NCI-H128 (cell line): ENCODE measurements around the gene HCFC1R1.

Experiments used
- DNase-seq: peaks from one replicate; lab custom pipeline; 2025; ENCODE audit not compliant: unreplicated experiment; lab: John Stamatoyannopoulos, UW

HCFC1R1 gene

GRCh38 chr16:3035972-3036725 is 12.4 kb upstream of the HCFC1R1 start:
- DNase-seq: no peak

GRCh38 chr16:3035289-3035971 is 11.7 kb upstream of the HCFC1R1 start:
- DNase-seq: no peak

- no peak for DNase-seq
Observed at GRCh38 chr16:3032624-3033023, 8.9 kb upstream of the HCFC1R1 start.

DNA sequence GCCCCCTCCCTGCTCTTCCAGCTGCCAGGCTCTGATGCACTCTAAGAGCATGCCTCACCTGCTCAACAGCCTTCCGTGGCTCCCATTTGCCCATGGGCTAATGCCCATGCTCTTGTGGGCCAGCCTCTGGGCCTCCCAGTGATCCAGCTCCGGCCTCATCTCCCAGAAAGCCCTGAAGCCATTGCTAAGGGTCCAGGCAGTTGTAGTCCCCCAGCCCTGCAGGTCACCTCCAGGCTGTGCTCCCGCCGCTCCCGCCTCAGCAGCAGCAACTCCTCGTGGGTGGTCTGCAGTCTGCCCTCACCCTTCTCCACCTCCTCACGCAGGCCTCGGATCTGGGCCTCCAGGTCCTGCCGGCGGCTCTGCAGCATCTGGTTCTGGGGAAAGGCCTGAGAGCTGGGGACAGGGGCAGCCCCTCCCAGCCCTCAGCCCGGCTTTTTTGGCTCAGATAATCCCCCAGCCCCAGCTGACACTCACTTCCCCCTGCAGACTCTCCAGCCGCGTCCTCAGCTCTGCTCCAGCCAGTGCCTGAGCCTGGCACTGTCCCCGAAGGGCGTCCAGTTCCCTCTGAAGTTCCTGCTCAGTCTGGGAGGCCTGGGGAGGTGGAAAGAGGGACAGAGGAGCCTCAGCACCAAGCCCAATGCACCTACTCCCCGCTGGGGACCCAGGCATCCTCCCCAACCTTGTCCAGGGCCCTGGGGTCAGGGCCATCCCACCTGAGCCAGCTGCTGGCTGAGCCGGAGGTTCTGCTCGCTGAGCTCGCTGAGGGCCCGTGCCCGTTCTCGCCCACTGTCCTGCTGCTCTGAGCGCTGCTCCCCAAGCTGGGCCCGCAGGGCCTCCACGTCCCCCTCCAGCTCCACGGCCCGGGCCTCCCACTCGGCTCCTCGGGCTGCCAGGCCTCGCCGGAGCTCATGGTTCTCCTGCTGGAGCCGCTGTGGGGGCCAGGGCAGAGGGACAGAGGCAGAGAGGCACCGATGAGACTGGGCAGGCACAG is 6.8 kb upstream of the HCFC1R1 start:
- no peak for DNase-seq

DNA sequence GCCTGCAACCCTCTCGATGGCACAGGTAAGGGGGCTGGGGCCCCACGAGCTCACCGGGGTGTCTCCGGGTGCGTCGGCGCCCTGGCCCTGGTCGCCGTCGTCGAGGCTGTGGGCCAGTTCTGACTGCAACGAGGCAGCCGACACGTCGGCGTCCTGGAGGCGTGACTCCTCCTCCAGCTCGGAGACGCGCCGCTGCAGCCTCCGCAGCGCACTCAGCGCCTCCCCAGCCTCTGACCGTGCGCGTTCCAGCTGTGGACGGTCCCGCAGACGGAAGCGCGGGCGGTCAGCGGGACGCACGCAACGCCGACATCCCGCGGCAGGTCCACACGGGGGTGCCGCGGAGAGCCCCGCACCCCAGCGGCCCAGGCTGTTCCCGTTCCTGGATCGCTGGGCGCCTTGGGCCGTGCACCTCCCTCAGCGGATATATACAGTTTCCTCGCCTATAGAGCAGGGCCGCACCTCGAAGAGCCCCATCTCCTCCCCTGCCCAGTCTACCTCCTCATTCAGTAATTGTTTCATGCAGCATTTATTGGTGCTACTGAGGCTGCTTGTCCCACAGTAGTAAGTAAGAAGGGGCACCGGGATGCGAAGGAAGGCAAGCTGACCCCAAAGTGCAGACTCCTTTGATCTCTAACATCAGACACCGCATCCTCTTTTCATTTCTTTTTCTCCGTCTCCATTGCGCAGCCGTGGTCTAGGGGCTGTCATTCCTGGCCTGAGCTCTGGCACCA is 5.9 kb upstream of the HCFC1R1 start:
- DNase-seq: no peak

DNA sequence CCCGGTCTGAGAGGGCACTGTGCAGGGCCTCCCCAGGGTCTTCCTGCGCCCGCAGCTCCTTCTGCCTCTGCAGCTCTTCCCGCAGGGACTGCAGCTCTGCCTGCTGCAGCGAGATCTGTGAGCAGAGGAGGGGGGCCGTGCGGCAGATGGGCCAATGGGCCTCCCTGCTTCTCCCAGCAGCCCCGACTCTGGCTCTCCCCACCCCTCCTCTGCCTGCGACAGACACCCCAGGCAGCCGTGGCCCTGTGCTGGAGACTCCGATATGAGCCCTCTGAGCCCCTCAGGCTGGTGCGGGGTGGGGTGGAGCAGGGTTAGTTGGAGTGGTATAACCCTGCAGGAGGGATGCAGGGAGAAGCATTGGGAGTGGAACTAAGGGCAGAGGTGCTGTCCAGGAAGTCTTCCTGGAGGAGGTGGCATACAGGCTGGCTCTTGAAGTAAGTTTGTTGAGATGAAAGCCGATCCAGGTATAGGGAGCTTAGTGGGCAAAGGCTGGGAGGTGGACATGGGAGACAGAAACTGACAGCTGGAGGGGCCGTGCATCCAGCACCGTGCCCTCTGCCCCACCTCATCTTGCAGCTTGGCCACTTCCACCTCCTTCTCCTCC is 5.1 kb upstream of the HCFC1R1 start:
- no peak for DNase-seq

GRCh38 chr16:3027983-3028715 is 4.4 kb upstream of the HCFC1R1 start:
- peak; percentile 50 for DNase-seq

- no peak for DNase-seq
Observed at GRCh38 chr16:3027489-3027795, 3.7 kb upstream of the HCFC1R1 start.

DNA sequence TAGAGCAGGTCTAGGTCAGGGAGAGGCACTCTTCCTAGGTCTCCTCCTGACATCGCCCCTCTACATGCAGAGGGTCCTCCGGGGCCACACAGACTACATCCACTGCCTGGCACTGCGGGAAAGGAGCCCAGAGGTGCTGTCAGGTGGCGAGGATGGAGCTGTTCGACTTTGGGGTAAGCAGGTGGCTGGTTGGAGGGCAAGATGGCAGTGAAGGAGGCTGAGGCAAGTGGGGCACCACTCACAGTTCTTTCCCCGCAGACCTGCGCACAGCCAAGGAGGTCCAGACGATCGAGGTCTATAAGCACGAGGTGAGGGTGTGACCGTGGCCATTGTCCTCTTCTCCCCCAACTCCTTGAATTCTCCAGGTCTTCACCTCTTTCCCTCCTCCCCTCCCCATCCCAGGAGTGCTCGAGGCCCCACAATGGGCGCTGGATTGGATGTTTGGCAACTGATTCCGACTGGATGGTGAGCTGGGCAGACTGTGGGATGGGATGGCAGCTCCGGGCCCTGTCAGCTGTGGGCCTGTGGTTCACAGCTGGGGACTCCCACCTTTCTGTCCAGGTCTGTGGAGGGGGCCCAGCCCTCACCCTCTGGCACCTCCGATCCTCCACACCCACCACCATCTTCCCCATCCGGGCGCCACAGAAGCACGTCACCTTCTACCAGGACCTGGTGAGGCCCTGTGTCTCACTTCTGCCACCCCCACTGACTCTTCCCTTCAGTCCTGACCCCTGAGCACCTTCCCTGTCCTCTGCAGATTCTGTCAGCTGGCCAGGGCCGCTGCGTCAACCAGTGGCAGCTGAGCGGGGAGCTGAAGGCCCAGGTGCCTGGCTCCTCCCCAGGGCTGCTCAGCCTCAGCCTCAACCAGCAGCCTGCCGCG is 3.1 kb upstream of the HCFC1R1 start:
- no peak for DNase-seq

- DNase-seq: no peak
Observed at GRCh38 chr16:3026003-3026378, 2.2 kb upstream of the HCFC1R1 start.

- DNase-seq: no peak
Observed at GRCh38 chr16:3025032-3026002, 1.6 kb upstream of the HCFC1R1 start.

- DNase-seq: no peak
Observed at GRCh38 chr16:3023415-3023668, 400 bp downstream of the HCFC1R1 start.

DNA sequence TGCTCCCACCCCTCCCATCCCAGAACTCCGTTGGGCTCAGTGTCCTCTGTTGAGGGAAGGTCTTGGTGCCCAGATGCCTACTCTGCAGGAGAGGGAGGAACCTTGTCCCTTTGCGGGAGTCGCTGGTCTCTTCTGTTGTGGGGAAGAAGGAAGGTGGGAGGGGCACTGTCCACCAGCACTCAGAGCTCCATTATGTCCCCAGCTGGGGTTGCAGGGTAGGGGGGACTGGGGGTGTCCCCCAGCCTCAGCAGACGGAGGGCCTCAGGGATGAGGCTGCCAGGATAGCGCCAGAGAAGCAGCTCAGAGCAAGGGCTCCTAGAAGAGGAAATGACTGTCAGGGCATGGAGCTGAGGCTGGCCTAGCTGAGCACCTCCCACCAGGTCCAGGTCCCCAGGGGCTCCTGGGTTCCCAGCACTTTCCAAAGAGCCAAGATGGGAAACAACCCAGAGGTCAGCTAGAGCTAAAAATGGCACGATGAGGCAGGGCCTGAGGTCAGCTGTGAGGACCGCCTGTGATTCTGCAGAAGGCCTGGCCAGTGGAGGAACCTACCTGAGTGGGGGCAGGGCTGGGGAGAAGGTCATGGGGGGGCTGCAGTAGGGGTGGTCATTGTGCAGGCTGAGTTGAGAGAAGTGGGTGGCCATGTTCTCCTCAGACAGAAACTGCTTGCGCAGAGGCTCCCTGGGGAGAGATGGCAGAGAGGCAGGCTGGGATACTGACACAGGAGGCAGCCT is 893 bp downstream of the HCFC1R1 start:
- no peak for DNase-seq

DNA sequence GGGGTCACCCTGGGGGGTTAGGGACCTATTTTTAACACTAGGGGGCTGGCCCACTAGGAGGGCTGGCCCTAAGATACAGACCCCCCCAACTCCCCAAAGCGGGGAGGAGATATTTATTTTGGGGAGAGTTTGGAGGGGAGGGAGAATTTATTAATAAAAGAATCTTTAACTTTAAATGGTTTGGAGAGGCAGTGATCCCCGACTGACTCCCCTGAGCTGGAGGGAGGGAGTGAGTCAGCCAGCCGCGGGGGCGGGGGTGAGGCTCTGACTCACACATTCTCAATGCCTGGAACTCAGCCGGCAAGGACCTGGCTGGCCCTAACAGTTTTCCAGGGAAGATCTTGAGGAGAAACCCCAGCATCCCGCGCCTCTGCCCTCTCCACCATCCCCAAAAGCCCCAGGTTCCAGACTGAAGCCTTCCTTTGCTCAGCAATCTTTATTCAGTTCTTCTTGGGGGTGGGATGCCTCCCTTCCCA is 1.5 kb downstream of the HCFC1R1 start:
- no peak for DNase-seq

GRCh38 chr16:3021449-3022207 is 2.1 kb downstream of the HCFC1R1 start:
- DNase-seq: no peak

DNA sequence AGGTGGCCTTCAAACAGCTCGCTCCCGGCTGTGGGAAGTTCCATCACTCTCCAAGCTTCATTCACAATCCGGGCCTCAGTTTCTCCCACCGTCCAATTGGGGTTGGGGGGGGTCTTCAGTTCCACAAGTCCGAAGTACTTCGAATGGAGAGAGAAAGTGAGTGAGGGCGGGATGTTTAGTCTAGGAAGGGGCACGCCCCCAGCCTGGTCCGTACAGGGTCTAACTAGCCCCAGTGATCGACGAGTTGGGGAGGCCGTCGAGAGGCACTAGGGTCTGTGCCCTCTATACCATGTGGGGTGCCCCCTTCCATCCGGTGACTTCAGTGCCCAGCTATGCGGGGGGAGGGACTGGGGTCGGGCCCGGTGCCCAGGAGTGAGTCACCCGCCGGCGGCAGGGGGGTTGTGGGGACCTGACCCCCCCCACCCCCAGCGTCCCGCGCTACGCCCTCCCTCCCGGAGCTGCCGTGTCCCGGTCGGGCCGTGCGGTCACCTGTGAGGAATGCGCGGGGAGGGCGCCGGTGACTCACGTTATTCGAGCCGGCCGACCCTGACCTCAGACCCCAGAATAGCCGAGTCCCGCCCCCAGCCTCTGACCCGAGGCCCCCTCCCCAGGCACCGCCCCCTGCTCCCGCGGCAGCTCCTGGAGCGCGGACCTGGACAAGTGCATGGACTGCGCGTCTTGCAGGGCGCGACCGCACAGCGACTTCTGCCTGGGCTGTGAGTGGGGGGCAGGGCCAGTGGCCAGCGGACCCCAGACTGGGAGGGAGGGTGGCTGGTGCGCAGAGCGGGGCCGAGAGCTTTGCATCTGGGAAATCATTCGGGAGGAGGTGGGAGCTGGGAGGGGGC is 2.9 kb downstream of the HCFC1R1 start:
- DNase-seq: no peak
